Parathyroid adenoma (tissue), 2 donors: ENCODE data around the gene PRDX3.

Experiments used
- H2AFZ ChIP-seq: fragments of 300-600 bp; sonication (generic); one replicate; pipeline ENCODE4 v1.7.0; 2017; ENCODE audit warnings: antibody characterized with exemption, mild to moderate bottlenecking
- H3K27ac ChIP-seq: fragments of 300-600 bp; sonication (generic); one replicate; pipeline ENCODE4 v1.7.0; 2017
- H3K27me3 ChIP-seq: fragments of 300-600 bp; sonication (generic); one replicate; pipeline ENCODE4 v1.7.0; 2017; ENCODE audit warnings: low read length; ENCODE audit not compliant: control insufficient read depth, insufficient read depth
- H3K36me3 ChIP-seq: fragments of 300-600 bp; sonication (generic); one replicate; pipeline ENCODE4 v1.7.0; 2017; ENCODE audit warnings: low read length; ENCODE audit not compliant: control insufficient read depth, insufficient read depth
- H3K4me1 ChIP-seq: fragments of 300-600 bp; sonication (generic); one replicate; pipeline ENCODE4 v1.7.0; 2017; ENCODE audit warnings: control low read depth
- H3K4me2 ChIP-seq: fragments of 300-600 bp; sonication (generic); one replicate; pipeline ENCODE4 v1.7.0; 2017; ENCODE audit warnings: low read length
- H3K4me3 ChIP-seq: fragments of 300-600 bp; sonication (generic); one replicate; pipeline ENCODE4 v1.7.0; 2017; ENCODE audit warnings: low read depth, low read length
- H3K79me2 ChIP-seq: fragments of 300-600 bp; sonication (generic); one replicate; pipeline ENCODE4 v1.7.0; 2017; ENCODE audit warnings: control low read depth
- H3K9ac ChIP-seq: fragments of 300-600 bp; sonication (generic); one replicate; pipeline ENCODE4 v1.7.0; 2017; ENCODE audit warnings: mild to moderate bottlenecking
- H3K9me3 ChIP-seq: fragments of 300-600 bp; sonication (generic); one replicate; pipeline ENCODE4 v1.7.0; 2017; ENCODE audit warnings: low read length; ENCODE audit not compliant: control insufficient read depth
- TF ChIP-seq, protein P1 (sequence below): fragments of 300-600 bp; sonication (generic); IDR thresholded peaks from one replicate; pipeline ENCODE4 v1.7.0; 2017; ENCODE audit warnings: antibody characterized with exemption, mild to moderate bottlenecking
- donor health status: primary hyperparathyroidism.

PRDX3 gene

DNA sequence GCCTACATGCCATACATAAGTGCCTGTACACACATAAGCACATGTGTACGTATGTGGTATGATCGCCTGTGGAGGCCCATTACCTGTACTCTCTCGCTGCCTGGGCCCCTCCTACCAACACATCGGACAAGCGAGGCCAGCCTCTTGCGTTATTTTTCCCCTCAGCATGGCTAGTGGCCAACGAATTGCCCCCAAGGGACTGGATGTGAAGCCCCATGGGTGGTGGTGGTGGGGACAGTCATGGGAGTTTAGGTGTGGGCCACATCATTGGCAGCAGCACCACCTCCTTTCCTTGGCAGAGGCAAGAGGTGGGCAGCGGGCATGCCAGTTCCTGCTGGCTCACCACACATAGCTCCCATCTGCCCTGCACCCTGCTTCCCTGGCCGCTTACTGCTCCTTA, 38.8 kb upstream of the PRDX3 start:
- TF ChIP-seq, protein P1, sequence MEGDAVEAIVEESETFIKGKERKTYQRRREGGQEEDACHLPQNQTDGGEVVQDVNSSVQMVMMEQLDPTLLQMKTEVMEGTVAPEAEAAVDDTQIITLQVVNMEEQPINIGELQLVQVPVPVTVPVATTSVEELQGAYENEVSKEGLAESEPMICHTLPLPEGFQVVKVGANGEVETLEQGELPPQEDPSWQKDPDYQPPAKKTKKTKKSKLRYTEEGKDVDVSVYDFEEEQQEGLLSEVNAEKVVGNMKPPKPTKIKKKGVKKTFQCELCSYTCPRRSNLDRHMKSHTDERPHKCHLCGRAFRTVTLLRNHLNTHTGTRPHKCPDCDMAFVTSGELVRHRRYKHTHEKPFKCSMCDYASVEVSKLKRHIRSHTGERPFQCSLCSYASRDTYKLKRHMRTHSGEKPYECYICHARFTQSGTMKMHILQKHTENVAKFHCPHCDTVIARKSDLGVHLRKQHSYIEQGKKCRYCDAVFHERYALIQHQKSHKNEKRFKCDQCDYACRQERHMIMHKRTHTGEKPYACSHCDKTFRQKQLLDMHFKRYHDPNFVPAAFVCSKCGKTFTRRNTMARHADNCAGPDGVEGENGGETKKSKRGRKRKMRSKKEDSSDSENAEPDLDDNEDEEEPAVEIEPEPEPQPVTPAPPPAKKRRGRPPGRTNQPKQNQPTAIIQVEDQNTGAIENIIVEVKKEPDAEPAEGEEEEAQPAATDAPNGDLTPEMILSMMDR: no peak
- Histone ChIP-seq H3K79me2 (peaks cover 67% of the 10 kb centered on the region), H3K36me3 (no peaks in the 10 kb centered on the region), H3K4me2 (peak overlapping the region; percentile 15), H3K27me3 (no peaks in the 10 kb centered on the region), H3K27ac (peak overlapping the region; percentile 62), H3K9me3 (no peaks in the 10 kb centered on the region), H2AFZ (no peak overlapping the region), H3K4me3 (no peak overlapping the region), H3K4me1 (peaks cover 69% of the 10 kb centered on the region), H3K9ac (no peak overlapping the region)

DNA sequence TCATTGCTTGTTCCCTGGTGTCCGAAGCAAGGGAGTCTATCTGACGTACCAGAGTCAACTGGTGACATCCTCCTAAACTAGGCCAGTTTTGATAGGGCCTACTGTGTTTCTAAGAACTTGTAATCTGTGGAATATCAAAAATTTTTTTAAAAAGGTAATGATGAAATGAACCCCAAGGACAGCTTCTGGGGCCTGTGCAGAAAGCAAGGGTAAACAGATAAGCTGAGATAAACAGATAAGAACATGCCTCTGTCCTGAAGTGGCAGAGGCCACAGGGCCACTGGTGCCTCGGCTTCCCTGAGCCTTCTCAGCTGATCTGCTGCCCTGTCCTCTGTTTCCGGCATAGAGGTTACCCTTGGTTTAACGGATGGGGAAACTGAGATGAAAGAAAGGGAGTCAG, 37.5 kb upstream of the PRDX3 start:
- H2AFZ ChIP-seq: no peak overlapping the region
- H3K9ac ChIP-seq: no peak overlapping the region
- peaks cover 64% of the 10 kb centered on the region for H3K79me2 ChIP-seq
- peak overlapping the region; percentile 23 for H3K4me3 ChIP-seq
- H3K9me3 ChIP-seq: no peaks in the 10 kb centered on the region
- no peaks in the 10 kb centered on the region for H3K36me3 ChIP-seq
- peak overlapping the region; percentile 67 for H3K27ac ChIP-seq
- H3K4me1 ChIP-seq: peaks cover 62% of the 10 kb centered on the region
- peak overlapping the region; percentile 29 for H3K4me2 ChIP-seq
- TF ChIP-seq, protein P1: no peak
- no peaks in the 10 kb centered on the region for H3K27me3 ChIP-seq

DNA sequence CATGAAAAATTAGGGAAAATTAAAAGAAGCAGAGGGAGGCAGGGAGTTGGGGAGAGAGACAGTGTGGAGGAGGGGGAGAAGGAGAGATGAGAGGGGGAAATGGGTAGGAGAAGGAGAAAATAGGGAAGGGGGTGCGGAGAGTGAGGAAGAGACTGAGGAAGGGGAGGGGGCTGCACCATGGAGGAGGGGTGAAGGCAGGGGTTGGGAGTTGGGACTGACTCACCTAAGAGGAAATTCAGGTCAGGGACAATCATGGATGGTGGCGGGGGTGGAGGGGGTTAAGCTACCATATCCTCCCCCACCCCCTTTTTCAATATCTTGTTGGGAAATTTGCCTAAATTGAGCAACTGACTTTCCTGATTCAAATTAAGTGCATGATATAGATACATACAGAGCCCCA, 36.8 kb upstream of the PRDX3 start:
- Histone ChIP-seq H3K9me3 (no peaks in the 10 kb centered on the region), H3K4me1 (peaks cover 62% of the 10 kb centered on the region), H3K27me3 (no peaks in the 10 kb centered on the region), H3K9ac (no peak overlapping the region), H3K36me3 (no peaks in the 10 kb centered on the region), H3K79me2 (peaks cover 59% of the 10 kb centered on the region), H3K4me3 (no peak overlapping the region), H3K4me2 (peak overlapping the region; percentile 30), H3K27ac (peak overlapping the region; percentile 67), H2AFZ (no peak overlapping the region)
- TF ChIP-seq, protein P1: no peak

DNA sequence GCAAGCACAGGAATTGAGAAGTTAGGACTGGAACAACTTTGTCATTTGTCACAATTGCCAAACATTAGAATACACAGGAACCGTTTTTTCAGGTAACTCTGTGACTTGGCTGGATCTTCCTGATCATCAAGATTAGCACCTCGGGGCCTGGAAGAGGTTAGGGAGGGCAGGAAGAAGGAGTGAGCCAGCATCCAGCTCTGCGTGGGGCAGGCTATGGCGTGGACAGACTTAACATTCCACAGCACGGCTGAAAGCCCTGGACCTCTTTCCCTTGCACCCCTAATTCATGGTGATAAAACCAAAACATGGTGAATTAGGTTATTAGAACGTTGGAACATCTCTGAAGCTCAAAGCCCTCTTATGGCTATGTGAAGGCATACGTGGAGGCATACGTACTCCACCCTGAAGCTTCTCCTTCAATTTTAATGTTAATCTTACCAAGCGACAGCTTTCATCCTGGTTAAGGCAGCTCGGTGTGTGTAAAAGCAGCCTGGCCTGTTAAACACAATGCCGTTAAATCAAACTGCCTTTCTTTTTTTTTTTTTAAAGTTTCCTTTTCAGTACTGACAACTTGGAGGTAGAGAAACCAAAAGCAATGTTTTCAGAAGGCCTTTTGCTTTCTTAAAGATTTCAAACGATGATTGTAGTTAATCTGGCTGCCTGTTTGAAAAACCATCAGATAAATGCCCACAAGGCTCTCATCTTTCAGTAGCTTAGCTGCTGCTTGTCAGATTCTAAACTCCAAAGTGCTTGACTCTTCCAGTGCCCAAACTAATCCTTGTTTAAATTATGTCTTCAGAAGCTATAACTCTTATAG, 33.2 kb upstream of the PRDX3 start:
- peaks cover 39% of the 10 kb centered on the region for H3K4me1 ChIP-seq
- peak overlapping the region; percentile 89 for H3K4me3 ChIP-seq
- no peak overlapping the region for H3K9ac ChIP-seq
- H3K27ac ChIP-seq: peak overlapping the region; percentile 90
- no peaks in the 10 kb centered on the region for H3K9me3 ChIP-seq
- no peak overlapping the region for H2AFZ ChIP-seq
- TF ChIP-seq, protein P1: no peak
- peaks cover 45% of the 10 kb centered on the region for H3K79me2 ChIP-seq
- no peaks in the 10 kb centered on the region for H3K27me3 ChIP-seq
- no peaks in the 10 kb centered on the region for H3K36me3 ChIP-seq
- peak overlapping the region; percentile 57 for H3K4me2 ChIP-seq

DNA sequence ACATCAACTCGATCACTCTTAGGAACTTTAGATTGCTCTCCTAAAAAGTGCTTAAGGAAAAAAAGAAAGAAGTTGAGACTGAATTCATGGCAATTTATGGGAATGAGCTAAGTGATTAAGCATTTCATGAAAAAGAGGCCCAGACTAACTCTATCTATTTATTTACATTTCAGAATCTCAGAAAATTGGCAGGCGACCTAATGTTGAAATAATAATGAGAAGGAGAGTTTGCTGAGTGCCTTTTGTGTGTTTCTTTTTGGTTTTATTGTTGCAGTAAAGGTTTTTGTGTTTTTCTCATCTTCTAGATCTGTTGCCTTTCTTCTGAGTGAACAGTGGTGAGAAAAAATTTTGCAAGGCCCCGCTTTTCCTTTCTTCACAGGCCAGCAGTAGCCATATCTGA, 32.6 kb upstream of the PRDX3 start:
- Histone ChIP-seq H3K4me2 (peak overlapping the region; percentile 57), H3K9me3 (no peaks in the 10 kb centered on the region), H3K27me3 (no peaks in the 10 kb centered on the region), H3K36me3 (no peaks in the 10 kb centered on the region), H3K4me1 (peaks cover 35% of the 10 kb centered on the region), H3K9ac (no peak overlapping the region), H3K4me3 (peak overlapping the region; percentile 89), H2AFZ (no peak overlapping the region), H3K27ac (peak overlapping the region; percentile 90), H3K79me2 (peaks cover 40% of the 10 kb centered on the region)
- TF ChIP-seq, protein P1: no peak
